ENCODE measurements around the gene SRGAP3.

DNA sequence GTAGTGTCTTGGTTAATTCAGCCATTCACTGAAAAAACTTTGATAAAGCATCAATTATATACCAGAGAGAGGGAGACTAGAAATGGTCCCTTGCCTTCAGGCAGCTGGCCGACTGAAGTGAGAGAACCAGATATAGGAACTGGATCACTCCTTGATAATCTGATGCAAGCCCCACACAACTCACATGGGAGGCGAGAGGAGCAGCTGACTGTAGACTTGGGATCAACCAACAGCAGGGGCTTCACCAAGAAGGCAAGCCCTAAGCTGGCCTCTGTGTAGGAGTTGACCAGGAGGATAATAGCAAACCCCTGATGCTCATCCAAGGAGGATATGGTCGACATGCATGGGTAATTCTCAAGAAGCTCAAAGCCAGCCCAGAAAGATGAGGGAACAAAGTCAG, 133.1 kb downstream of the SRGAP3 start:
- no peak for TF ChIP-seq EZH2phosphoT487 (IDR thresholded peaks at IDR 0.05; ENCODE audit: low read depth, severe bottlenecking, unreplicated experiment)
- no peak for TF ChIP-seq CTCF (IDR thresholded peaks at IDR 0.05; ENCODE audit: poor library complexity)

Measured in hepatocyte (in vitro differentiated cells).